GM19455 (cell line): Measurements from ENCODE around the gene AGAP1.

Experiments
- ATAC-seq: cut with Tn5 transposase; IDR thresholded peaks from one replicate; pipeline ENCODE4 v1.9.1; 2021; ENCODE audit not compliant: unreplicated experiment

AGAP1 gene

GRCh38 chr2:236102971-236103370 is 609.1 kb downstream of the AGAP1 start:
- no peak for ATAC-seq

- ATAC-seq: no peak
These were observed 610.1 kb downstream of the AGAP1 start for GRCh38 chr2:236103981-236104380.

GRCh38 chr2:236105955-236106607 is 612.2 kb downstream of the AGAP1 start:
- ATAC-seq: no peak

GRCh38 chr2:236106761-236107160 is 612.9 kb downstream of the AGAP1 start:
- ATAC-seq: no peak

GRCh38 chr2:236107536-236107935 is 613.7 kb downstream of the AGAP1 start:
- ATAC-seq: no peak

- no peak for ATAC-seq
These were observed 614.2 kb downstream of the AGAP1 start for GRCh38 chr2:236107942-236108625.

GRCh38 chr2:236109061-236109460 is 615.2 kb downstream of the AGAP1 start:
- no peak for ATAC-seq

GRCh38 chr2:236109473-236109872 is 615.6 kb downstream of the AGAP1 start:
- no peak for ATAC-seq

GRCh38 chr2:236112466-236112865 is 618.6 kb downstream of the AGAP1 start:
- no peak for ATAC-seq

GRCh38 chr2:236113425-236113824 is 619.6 kb downstream of the AGAP1 start:
- no peak for ATAC-seq

- no peak for ATAC-seq
These were observed 620.1 kb downstream of the AGAP1 start for GRCh38 chr2:236113948-236114347.

- no peak for ATAC-seq
These were observed 621.1 kb downstream of the AGAP1 start for GRCh38 chr2:236114959-236115358.

GRCh38 chr2:236117401-236117800 is 623.6 kb downstream of the AGAP1 start:
- ATAC-seq: no peak

- no peak for ATAC-seq
These were observed 624.0 kb downstream of the AGAP1 start for GRCh38 chr2:236117861-236118269.

- no peak for ATAC-seq
These were observed 625.2 kb downstream of the AGAP1 start for GRCh38 chr2:236119003-236119402.

GRCh38 chr2:236119476-236119875 is 625.6 kb downstream of the AGAP1 start:
- no peak for ATAC-seq

GRCh38 chr2:236120141-236120601 is 626.3 kb downstream of the AGAP1 start:
- no peak for ATAC-seq

GRCh38 chr2:236120829-236121228 is 627.0 kb downstream of the AGAP1 start:
- ATAC-seq: no peak

GRCh38 chr2:236121546-236121945 is 627.7 kb downstream of the AGAP1 start:
- no peak for ATAC-seq

- ATAC-seq: no peak
These were observed 628.4 kb downstream of the AGAP1 start for GRCh38 chr2:236122236-236122635.

- no peak for ATAC-seq
These were observed 629.9 kb downstream of the AGAP1 start for GRCh38 chr2:236123716-236124115.

GRCh38 chr2:236124182-236124893 is 630.5 kb downstream of the AGAP1 start:
- no peak for ATAC-seq
